IPS-18c (cell line): ENCODE data around the gene SELENOP.
A peak's percentile ranks its signal among the peaks of the same experiment; 100 is the strongest.
"Not testable (repeated sequence)": the region's sequence is repeated elsewhere in the genome, so short reads cannot be mapped to it uniquely, and the experiment has no call there.

ENCODE experiments used
- H3K4me3 ChIP-seq: 2 replicates; pipeline ENCODE4 v1.7.0; 2013; ENCODE audit warnings: low read depth, mild to moderate bottlenecking, low read length, moderate library complexity; ENCODE audit not compliant: insufficient read depth
- H3K9me3 ChIP-seq: one replicate; pipeline ENCODE4 v1.6.1; 2013; ENCODE audit warnings: mild to moderate bottlenecking, low read length, moderate library complexity; ENCODE audit not compliant: control insufficient read depth, insufficient read depth

The SELENOP gene

GRCh38 chr5:42811591-42812446, at the start of gene SELENOP:
Gene SELENOP, minus strand, starts transcription at chr5:42811892. Its CDS starts 3,539 bp downstream, at chr5:42808353.
- H3K4me3 ChIP-seq = peak within 1 kb of the TSS; percentile 2; the same call in 1 of the 2 replicates

DNA sequence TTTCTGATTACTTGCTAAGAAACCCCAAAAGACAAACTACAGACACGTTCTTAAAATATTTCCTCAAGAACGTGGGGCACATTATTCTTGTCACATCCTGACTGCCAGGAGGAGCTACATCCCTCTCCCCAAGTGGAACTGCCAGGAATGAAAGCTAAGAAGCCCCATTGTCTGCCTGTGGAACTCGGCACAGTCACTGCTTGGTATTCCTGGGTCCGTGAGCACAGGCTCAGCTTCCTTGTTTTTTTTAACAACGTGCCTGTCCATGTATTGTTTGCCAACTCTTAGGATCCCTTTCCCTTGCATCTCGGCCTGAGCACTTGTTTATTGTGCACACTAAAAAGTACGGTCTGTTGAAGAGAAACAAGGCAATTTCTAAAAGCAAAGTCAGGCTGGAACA, 47.0 kb upstream of the SELENOP start:
- H3K4me3 ChIP-seq = no peak overlapping the region
- peaks cover 5% of the 10 kb centered on the region for H3K9me3 ChIP-seq

More at GRCh38 chr5:42811591-42812446, at the start of gene SELENOP:
- no peaks in the 10 kb centered on the region for H3K9me3 ChIP-seq

DNA sequence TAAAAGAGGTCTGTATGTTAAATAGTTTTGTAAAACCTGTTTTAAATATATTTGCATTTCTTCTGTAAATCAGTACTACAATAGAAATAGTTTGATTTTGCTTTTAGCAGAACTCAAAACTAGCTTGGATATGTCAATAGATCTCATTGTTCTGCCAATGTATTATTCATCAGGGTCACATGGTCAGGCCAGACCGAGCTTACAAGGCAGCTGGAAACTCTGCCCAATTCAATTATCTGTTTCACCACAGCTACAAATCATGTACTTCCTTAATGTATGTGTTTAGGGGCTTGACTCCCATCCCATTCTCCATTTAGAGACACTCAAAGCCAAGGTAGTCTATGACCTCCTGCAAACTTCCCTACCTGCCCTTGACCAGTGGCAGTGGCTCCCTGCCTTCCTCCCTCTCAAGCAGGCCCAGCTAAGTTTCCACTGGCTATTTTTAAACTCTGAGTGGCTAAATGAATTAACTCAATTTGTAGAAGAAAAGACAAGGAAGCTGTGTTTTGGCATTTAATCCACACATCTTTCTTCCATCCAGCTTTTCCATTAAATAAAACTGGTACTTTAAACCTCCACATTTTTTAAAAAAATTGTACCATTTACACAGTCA, 46.4 kb upstream of the SELENOP start:
- peaks cover 1% of the 10 kb centered on the region for H3K9me3 ChIP-seq
- H3K4me3 ChIP-seq = no peak overlapping the region

- no peaks in the 10 kb centered on the region for H3K9me3 ChIP-seq
- no peak overlapping the region for H3K4me3 ChIP-seq
Measured at GRCh38 chr5:42855811-42856210, 44.1 kb upstream of the SELENOP start.

- Histone ChIP-seq H3K9me3 (no peaks in the 10 kb centered on the region), H3K4me3 (no peak overlapping the region)
Measured at GRCh38 chr5:42855386-42855785, 43.7 kb upstream of the SELENOP start.

GRCh38 chr5:42854795-42855194, 43.1 kb upstream of the SELENOP start:
- Histone ChIP-seq H3K4me3 (no peak overlapping the region), H3K9me3 (no peaks in the 10 kb centered on the region)

- no peaks in the 10 kb centered on the region for H3K9me3 ChIP-seq
- no peak overlapping the region for H3K4me3 ChIP-seq
Measured at GRCh38 chr5:42852826-42853225, 41.1 kb upstream of the SELENOP start.

DNA sequence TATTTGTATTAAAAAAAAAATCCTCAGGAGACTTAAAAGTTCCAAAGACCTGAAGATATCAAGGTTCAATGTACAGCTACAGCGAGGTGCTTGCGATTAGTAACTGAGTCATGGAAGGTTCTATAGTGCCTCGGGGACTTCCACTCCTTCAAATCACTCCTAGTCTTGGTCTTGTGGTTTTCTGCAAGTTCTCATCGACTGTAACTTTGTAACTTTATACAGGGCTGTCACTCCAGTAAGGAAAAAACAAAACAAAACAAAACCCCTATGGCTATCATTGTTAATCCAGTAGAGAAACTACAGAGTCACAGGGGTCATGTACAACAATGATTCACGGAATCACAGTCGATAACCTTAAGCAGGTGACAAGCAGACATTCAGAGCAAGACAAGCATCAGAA, 39.8 kb upstream of the SELENOP start:
- H3K9me3 ChIP-seq = no peaks in the 10 kb centered on the region

DNA sequence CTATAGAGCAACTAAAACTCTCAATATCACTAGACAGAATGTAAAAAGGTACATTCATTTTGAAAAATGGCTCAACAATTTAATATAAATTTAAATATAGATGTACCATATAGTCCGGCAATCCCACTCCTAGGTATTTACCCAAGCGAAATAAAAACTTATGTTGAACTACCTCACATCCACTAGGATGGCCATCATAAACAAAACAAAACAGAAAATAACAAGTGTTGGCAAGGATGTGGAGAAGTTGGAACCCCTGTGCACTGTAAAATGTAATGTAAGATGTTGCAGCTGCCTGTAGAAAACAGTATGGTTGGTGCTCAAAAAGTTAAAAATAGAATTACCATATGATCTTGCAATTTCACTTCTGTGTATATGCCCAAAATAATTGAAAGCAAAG, 36.9 kb upstream of the SELENOP start:
- H3K4me3 ChIP-seq = no peak overlapping the region

More for the DNA sequence above, 39.8 kb upstream of the SELENOP start:
- H3K4me3 ChIP-seq = no peak overlapping the region

DNA sequence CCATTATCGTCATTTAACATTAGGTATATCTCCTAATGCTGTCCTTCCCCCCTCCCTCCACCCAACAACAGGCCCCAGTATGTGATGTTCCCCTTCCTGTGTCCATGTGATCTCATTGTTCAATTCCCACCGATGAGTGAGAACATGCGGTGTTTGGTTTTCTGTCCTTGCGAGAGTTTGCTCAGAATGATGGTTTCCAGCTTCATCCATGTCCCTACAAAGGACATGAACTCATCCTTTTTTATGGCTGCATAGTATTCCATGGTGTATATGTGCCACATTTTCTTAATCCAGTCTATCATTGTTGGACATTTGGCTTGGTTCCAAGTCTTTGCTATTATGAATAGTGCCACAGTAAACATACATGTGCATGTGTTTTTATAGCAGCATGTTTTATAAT, 32.7 kb upstream of the SELENOP start:
- H3K4me3 ChIP-seq, H3K9me3 ChIP-seq: not testable (repeated sequence)

More for the DNA sequence above, 36.9 kb upstream of the SELENOP start:
- H3K9me3 ChIP-seq = no peaks in the 10 kb centered on the region

GRCh38 chr5:42843675-42844292, 32.1 kb upstream of the SELENOP start:
- H3K4me3 ChIP-seq = no peak overlapping the region

GRCh38 chr5:42842921-42843641, 31.4 kb upstream of the SELENOP start:
- Histone ChIP-seq H3K9me3 (no peaks in the 10 kb centered on the region), H3K4me3 (no peak overlapping the region)

More at GRCh38 chr5:42843675-42844292, 32.1 kb upstream of the SELENOP start:
- H3K9me3 ChIP-seq = no peaks in the 10 kb centered on the region

DNA sequence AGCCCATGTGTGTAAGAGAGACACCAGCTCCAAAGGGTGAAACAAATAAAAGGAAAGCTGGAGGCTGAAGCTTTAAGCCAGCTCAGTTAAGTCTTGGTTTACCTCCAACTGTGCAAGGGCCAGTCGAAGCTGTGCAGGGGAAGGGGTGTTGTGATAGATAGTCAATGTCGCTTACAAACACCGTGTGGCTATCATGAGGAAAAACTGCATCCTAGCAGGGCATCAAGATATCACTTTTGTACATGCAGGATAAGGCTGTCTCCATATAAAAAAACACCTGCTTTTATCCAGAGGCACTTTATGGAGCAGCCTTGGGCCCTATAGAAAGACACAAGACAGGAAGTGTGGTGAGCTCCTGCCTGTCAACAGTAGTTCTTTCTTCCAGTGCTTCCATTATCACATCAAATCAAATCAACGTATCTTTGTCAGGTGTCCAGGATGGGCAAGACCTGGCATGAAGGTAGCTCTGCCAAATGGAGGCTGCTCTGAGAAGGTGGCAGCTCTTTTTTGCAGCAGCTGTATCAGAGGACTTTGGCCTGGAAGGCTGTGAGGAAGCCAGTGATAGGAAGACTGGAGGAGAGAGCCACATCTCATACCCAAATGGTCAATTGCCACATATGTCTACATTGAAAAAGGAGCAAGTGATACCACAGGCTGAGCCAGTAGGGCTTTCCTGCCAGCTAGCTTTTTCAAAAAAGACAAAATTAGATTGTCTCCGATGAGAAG, 29.3 kb upstream of the SELENOP start:
- no peak overlapping the region for H3K4me3 ChIP-seq
- H3K9me3 ChIP-seq = peaks cover 2% of the 10 kb centered on the region

GRCh38 chr5:42840269-42840668, 28.6 kb upstream of the SELENOP start:
- peaks cover 2% of the 10 kb centered on the region for H3K9me3 ChIP-seq
- no peak overlapping the region for H3K4me3 ChIP-seq

DNA sequence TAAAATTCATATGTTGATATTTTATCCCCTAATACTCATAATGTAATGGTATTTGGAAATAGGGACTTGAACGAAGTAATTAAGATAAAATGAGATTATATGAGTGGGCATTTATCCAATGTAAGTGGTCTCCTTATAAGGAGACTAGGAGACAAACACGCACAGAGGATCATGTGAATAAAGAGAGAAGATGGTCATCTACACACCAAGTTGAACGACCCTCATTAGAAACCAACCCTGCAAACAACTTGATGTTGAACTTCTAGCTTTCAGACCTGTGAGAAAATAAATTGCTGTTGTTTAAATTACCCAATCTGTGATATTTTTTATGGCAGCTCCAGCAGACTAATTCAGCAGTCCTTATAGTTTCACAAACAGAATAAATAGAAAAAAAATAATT, 27.5 kb upstream of the SELENOP start:
- Histone ChIP-seq H3K4me3 (no peak overlapping the region), H3K9me3 (peaks cover 2% of the 10 kb centered on the region)

GRCh38 chr5:42837601-42838000, 25.9 kb upstream of the SELENOP start:
- H3K9me3 ChIP-seq = peaks cover 2% of the 10 kb centered on the region
- H3K4me3 ChIP-seq = no peak overlapping the region
